Memory B cell (primary cell): ENCODE results near the gene IBA57.
"Not testable (repeated sequence)": the region's sequence is repeated elsewhere in the genome, so short reads cannot be mapped to it uniquely, and the experiment has no call there.

Source experiments
- ATAC-seq: fragments of 150-1000 bp; cut with Tn5 transposase; 2 replicates; pipeline ENCODE4 v1.10.0; 2021; ENCODE audit warnings: low read depth, mild to moderate bottlenecking, moderate library complexity
- DNase-seq, 2 donors: peaks; one replicate each; pipeline ENCODE4 v3.0.0; 2022; ENCODE audit warnings: low spot score in 2 of 2
- H3K27ac Mint-ChIP-seq: one replicate; pipeline ENCODE4 v1.8.0; 2022; ENCODE audit warnings: mild to moderate bottlenecking, moderate library complexity, mixed read lengths
- H3K27me3 Mint-ChIP-seq: one replicate; pipeline ENCODE4 v1.8.0; 2022; ENCODE audit warnings: mixed read lengths
- H3K36me3 Mint-ChIP-seq: one replicate; pipeline ENCODE4 v1.8.0; 2022; ENCODE audit warnings: mild to moderate bottlenecking, mixed read lengths
- H3K4me1 Mint-ChIP-seq: one replicate; pipeline ENCODE4 v1.8.0; 2022; ENCODE audit warnings: mixed read lengths
- H3K4me3 Mint-ChIP-seq: one replicate; pipeline ENCODE4 v1.8.0; 2022; ENCODE audit warnings: mild to moderate bottlenecking, moderate library complexity, mixed read lengths
- H3K9me3 Mint-ChIP-seq: one replicate; pipeline ENCODE4 v1.8.0; 2022; ENCODE audit warnings: mixed read lengths

IBA57 gene

DNA sequence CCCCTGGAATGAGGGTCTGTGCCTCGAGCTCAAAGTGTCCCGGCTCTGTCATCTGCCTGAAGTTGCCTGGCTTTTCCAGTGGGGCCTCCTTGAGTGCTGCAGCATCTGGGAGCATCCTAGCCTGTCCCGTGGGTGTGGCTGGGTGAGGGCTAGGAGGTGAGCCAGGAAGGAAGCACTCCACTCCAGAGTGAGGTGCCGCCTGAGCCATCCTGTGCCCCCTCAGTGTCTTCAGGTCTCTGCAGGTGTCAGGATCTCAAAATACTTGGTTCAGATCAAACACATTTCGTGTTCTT, 11.5 kb downstream of the IBA57 start:
- H3K4me1 Mint-ChIP-seq = peaks cover 5% of the 10 kb centered on the region
- no peak overlapping the region for H3K27ac Mint-ChIP-seq
- DNase-seq (no peak), ATAC-seq (no peak)
- no peak overlapping the region for H3K4me3 Mint-ChIP-seq
- H3K9me3 Mint-ChIP-seq = no peaks in the 10 kb centered on the region
- H3K36me3 Mint-ChIP-seq = peaks cover 8% of the 10 kb centered on the region
- no peaks in the 10 kb centered on the region for H3K27me3 Mint-ChIP-seq

DNA sequence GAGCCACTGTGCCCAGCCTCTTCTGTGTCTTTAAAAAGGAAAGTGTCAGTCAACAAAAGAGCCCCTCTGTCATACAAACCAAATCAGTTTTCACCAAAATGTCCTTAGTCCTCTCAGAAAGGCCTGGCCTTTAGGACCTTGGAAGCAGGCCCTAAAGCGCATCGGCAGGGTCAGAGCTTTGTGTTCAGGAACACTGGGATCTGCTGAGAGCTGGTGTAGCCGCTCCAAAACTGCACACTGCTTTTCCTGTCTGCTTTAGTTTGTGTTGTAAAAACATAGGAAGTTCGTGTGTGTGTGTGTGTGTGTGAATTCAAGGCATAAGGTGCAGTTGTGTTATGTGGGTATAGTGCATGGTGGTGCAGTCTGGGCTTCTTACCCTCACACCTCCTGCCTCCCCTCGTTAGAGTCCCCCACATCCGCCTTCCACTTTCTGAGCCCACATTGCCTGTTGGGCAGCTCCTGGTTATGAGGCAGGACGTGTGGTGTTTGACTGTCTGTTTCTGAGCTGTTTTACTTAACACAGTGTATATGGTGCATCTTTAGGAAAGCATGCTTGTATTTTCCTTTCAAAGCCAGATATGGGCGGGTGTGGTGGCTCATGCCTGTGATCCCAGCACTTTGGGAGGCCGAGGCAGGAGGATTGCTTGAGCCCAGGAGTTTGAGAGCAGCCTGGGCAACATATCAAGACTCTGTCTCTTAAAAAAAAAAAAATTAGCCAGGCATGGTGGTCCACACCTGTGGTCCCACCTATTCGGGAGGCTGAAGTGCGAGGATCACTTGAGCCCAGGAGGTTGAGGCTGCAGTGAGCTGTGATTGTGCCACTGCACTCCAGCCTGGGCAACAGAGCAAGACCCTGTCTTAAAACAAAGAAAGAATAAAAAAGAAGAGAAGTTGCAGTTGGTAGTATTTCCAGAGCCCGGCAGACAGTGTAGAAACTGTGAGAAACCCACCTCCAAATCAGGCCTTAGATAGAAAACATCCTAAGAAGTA, 12.4 kb downstream of the IBA57 start:
- Mint-ChIP-seq H3K27me3 (no peaks in the 10 kb centered on the region), H3K4me1 (no peaks in the 10 kb centered on the region), H3K9me3 (no peaks in the 10 kb centered on the region), H3K36me3 (peaks cover 5% of the 10 kb centered on the region), H3K4me3 (no peak overlapping the region), H3K27ac (no peak overlapping the region)
- ATAC-seq (no peak), DNase-seq (no peak)

DNA sequence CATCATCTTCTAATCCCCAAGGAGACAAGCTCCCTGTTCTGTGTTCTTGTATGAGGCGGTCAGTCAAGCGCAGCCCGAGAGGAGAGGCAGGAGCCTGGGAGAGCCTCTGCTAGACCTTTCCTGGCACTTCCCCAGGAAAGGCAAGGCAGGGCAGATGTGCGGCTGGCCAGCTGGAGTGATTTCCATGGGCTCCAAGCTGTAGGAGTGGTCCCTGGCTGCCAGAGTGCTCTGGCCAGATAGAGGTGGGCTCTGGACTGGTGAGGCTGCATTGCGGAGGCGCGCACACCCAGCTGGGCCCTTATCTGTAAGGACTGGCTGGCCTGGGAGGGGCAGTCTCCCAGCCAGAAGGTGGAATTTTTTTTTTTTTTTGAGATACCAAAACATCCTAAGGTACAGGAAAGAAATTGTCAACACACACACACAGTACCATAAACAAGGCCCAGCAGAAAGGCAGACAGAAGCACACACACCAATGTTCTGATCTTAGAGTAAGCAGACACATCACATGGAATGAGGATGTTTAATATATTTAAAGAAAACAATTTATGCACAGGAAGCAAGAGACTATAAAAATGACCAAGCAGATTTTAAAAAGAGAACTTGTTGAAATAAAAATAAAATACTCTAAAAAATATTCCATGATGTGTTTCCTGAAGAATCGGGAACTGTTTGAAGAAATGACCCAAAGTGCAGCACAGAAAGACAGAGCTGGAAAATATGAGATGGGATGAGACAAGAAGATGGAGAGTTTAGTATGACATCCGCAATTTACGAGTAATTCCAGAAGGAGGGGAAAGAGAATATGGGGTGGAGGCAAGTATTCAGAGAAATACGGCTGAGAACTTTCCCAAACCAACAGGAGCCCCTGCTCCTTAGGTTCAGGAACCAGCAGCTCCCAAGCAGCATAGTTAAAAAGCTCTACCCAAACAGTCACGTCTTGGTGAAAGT, 13.4 kb downstream of the IBA57 start:
- DNase-seq (no peak), ATAC-seq (no peak)
- H3K4me3 Mint-ChIP-seq = no peak overlapping the region
- no peaks in the 10 kb centered on the region for H3K4me1 Mint-ChIP-seq
- H3K36me3 Mint-ChIP-seq = peaks cover 5% of the 10 kb centered on the region
- no peaks in the 10 kb centered on the region for H3K27me3 Mint-ChIP-seq
- H3K27ac Mint-ChIP-seq = no peak overlapping the region
- no peaks in the 10 kb centered on the region for H3K9me3 Mint-ChIP-seq

DNA sequence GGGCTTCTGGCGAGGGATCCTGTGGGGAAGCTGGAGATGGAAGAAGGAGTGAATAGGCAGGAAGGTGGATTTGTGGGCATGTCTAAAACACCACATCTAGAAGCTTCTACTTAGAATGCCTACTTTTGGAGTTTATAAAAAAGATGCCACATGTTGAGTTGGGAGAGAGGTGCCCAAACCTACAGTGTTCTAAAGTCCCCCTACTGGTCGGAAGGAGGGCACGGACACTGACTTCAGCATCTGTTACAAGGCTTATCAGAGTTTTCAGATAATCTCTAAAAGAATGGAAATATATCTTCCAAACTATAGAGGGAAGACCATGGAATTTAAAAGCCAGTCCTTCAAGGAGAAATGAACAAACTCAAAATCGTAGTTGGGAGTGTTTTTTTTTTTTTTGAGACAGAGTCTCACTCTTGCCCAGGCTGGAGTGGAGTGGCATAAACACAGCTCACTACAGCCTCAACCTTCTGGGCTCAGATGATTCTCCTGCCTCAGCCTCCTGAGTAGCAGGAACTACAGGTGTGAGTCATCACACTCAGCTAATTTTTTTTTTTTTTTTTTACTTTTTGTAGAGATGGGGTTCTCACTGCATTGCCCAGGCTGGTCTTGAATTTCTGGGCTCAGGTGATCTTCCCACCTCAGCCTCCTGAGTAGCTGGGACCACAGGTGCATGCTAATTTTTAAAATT, 14.8 kb downstream of the IBA57 start:
- no peaks in the 10 kb centered on the region for H3K27me3 Mint-ChIP-seq
- H3K36me3 Mint-ChIP-seq = peaks cover 5% of the 10 kb centered on the region
- no peaks in the 10 kb centered on the region for H3K9me3 Mint-ChIP-seq
- ATAC-seq = no peak
- no peak for DNase-seq
- H3K4me1 Mint-ChIP-seq = no peaks in the 10 kb centered on the region
- H3K4me3 Mint-ChIP-seq = no peak overlapping the region
- no peak overlapping the region for H3K27ac Mint-ChIP-seq

DNA sequence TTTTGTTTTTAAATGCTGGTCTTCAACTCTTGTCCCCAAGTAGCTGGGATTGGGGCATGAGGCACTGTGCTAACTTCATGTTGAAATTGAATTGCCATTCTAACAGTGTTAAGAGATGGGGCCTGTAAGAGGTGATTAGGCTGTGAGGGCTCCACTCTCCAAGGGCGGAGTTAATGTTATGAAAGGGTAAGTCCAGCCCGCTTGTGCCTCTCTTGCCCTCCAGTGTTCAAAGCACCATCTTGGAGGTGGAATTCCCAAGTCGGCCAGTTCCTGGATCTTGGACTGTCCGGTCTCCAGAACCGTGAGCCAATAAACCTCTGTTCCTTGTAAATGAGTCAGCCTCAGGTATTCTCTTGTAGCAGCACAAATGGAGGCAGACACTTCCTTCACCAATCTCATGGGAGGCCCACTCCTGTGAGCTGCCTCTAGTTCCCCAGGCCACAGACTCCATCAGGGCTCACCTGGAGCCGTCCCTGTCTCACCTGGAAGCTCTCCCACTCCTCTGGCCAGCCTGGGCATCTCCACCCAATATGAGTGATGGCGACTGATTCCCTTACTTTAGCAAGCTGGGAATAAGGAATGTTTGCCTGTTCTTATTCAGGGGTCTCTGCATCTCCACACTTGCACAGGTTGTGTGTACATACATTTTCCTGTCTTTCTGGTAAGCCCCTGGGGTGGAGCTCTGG, 15.5 kb downstream of the IBA57 start:
- ATAC-seq (no peak), DNase-seq (no peak)
- Mint-ChIP-seq H3K4me3 (no peak overlapping the region), H3K36me3 (peaks cover 5% of the 10 kb centered on the region), H3K27me3 (no peaks in the 10 kb centered on the region), H3K4me1 (no peaks in the 10 kb centered on the region), H3K9me3 (no peaks in the 10 kb centered on the region), H3K27ac (no peak overlapping the region)

DNA sequence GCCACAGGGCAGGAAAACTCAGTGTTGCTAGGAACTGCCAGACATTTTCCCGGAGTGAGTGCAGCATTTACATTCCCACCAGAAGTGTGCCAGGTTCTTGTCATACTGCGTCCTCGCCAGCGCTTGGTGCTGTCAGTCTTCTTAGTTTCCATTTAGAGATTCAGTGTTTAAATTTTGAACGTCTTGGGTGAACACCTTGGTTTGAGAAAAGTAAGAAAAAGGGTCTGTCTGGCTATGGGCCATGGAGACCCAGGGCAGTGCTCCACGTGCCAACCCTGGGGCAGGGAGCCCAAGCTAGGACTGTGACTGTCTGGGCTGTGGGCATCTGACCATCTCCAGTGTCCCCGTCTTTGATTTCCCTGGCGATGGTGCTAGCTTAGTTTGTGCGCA, 16.0 kb downstream of the IBA57 start:
- Mint-ChIP-seq H3K4me3 (no peak overlapping the region), H3K27me3 (no peaks in the 10 kb centered on the region), H3K4me1 (no peaks in the 10 kb centered on the region), H3K36me3 (peaks cover 5% of the 10 kb centered on the region), H3K9me3 (no peaks in the 10 kb centered on the region), H3K27ac (no peak overlapping the region)
- no peak for DNase-seq
- ATAC-seq = no peak

DNA sequence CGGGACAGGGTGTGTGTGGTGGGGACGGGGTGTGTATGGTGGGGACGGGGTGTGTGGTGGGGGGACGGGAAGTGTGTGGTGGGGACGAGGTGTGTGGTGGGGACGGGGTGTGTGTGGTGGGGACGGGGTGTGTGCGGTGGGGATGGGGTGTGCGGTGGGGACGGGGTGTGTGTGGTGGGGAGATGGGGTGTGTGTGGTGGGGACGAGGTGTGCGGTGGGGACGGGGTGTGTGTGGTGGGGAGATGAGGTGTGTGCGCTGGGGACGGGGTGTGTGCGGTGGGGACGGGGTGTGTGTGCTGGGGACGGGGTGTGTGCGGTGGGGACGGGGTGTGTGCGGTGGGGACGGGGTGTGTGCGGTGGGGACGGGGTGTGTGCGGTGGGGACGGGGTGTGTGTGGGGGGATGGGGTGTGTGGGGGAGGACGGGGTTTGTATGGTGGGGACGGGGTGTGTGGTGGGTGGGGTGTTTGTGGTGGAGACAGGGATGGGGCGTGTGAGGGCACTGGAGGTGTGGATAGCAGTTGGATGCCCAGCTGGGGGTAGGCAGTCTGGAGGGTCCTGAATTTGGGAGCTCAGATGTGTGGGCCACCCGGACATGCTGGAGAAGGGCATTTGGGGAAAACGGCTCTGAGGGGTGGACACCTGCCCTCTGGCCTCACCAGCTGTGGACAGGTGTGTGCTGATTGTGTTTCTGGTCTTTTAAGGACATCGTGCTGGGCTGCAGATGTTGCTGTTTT, 16.9 kb downstream of the IBA57 start:
- no peak overlapping the region for H3K27ac Mint-ChIP-seq
- H3K27me3 Mint-ChIP-seq = no peaks in the 10 kb centered on the region
- no peak for DNase-seq
- H3K36me3 Mint-ChIP-seq = peaks cover 5% of the 10 kb centered on the region
- no peaks in the 10 kb centered on the region for H3K9me3 Mint-ChIP-seq
- no peak for ATAC-seq
- no peak overlapping the region for H3K4me3 Mint-ChIP-seq
- no peaks in the 10 kb centered on the region for H3K4me1 Mint-ChIP-seq

DNA sequence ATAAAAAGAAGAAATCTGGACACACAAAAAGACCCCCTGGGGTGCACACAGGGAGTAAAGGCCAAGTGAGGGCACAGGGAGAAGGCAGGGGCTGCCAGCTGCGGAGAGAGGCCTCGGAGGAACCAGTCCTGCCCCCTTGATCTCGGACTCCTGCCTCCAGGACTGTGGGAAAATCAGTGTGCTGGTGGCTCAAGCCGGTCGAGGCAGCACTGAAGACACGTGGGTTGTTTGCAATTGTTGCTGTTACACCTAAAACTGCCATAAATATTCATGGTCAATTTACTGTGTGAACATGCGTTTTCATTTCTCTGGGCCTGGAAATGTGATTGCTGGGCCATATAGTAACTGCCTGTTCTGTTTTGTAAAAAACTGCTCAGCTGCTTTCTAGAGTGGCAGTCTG, 18.5 kb downstream of the IBA57 start:
- Mint-ChIP-seq H3K36me3 (peaks cover 3% of the 10 kb centered on the region), H3K4me3 (no peak overlapping the region), H3K27ac (no peak overlapping the region), H3K9me3 (peaks cover 4% of the 10 kb centered on the region), H3K27me3 (no peaks in the 10 kb centered on the region), H3K4me1 (no peaks in the 10 kb centered on the region)
- DNase-seq (no peak), ATAC-seq (no peak)

DNA sequence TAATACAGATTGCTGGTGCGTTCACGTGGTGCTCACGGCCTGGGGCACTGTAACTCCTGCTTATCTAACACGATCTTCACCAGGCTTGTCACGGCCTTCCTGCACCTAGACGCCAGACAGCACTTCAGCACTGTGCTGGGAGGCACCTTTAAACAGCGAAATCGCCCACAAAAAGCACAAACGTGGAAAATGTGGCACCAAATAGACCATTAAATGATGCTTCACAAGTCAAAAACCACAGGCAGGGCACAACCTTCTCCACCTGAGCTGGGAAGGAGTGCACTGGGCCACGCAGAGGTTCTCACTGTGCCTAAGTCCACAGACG, 20.0 kb downstream of the IBA57 start:
- ATAC-seq (no peak), DNase-seq (no peak)
- Mint-ChIP-seq H3K27me3 (no peaks in the 10 kb centered on the region), H3K27ac (no peak overlapping the region), H3K9me3 (peaks cover 4% of the 10 kb centered on the region), H3K36me3 (peaks cover 3% of the 10 kb centered on the region), H3K4me1 (no peaks in the 10 kb centered on the region), H3K4me3 (no peak overlapping the region)

DNA sequence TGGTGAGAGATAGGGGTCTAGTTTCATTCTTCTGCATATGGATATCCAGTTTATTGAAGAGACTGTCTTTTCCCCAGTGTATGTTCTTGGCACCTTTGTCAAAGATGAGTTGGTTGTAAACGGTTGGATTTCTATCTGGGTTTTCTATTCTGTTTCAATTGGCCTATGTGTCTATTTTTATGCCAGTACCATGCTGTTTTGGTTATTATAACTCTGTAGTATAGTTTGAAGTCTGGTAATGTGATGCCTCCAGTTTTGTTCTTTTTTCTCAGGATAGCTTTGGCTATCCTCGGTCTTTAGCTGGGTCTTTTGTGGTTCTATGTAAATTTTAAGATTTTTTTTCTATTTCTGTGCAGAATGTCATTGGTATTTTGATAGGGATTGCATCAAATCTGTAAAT, 22.6 kb downstream of the IBA57 start:
- ATAC-seq, H3K27me3 Mint-ChIP-seq, H3K4me3 Mint-ChIP-seq, H3K27ac Mint-ChIP-seq, H3K36me3 Mint-ChIP-seq, DNase-seq, H3K4me1 Mint-ChIP-seq, H3K9me3 Mint-ChIP-seq: not testable (repeated sequence)

DNA sequence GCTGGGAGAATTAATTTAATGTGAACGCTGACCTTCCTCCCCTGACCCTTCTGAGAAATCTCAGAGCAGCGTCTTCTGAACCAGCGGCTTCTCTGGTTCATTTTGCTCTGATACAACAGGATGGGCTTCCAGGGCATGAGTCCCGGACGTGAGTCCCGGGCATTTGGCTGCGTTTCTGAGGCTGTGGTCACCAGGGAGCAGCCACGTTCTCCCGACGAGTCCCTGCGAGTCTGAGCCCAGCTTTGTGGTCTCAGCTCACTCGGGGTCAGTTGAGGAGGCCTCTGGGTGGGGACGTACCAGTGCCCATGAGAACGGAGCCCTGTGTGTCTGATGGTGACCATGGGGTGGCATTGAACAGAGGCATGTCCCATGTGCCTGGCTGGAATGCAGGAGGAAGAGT, 24.6 kb downstream of the IBA57 start:
- no peaks in the 10 kb centered on the region for H3K27me3 Mint-ChIP-seq
- peaks cover 3% of the 10 kb centered on the region for H3K36me3 Mint-ChIP-seq
- H3K27ac Mint-ChIP-seq = no peak overlapping the region
- H3K4me1 Mint-ChIP-seq = peaks cover 3% of the 10 kb centered on the region
- peaks cover 4% of the 10 kb centered on the region for H3K9me3 Mint-ChIP-seq
- H3K4me3 Mint-ChIP-seq = no peak overlapping the region
- DNase-seq = no peak
- no peak for ATAC-seq

DNA sequence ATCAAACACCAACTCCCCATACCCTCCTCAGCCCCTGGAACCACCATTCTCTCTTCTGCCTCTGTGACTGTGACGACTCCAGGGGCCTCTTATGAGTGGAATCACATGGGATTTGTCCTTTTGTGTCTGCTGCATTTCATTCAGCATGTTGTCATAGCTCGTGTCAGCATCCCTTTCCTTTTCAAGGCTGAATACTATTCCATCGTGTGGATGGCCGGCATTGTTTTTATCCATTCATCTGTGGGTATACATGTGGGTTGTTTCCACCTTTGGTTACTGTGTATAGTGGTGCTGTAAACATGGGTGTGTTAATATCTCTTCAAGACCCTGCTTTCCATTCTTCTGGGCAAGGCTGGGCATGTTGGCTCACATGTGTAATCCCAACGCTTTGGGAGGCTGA, 25.2 kb downstream of the IBA57 start:
- no peak for ATAC-seq
- Mint-ChIP-seq H3K4me3 (no peak overlapping the region), H3K9me3 (peaks cover 4% of the 10 kb centered on the region), H3K27ac (no peak overlapping the region), H3K27me3 (no peaks in the 10 kb centered on the region), H3K36me3 (peaks cover 9% of the 10 kb centered on the region), H3K4me1 (peaks cover 3% of the 10 kb centered on the region)
- no peak for DNase-seq

DNA sequence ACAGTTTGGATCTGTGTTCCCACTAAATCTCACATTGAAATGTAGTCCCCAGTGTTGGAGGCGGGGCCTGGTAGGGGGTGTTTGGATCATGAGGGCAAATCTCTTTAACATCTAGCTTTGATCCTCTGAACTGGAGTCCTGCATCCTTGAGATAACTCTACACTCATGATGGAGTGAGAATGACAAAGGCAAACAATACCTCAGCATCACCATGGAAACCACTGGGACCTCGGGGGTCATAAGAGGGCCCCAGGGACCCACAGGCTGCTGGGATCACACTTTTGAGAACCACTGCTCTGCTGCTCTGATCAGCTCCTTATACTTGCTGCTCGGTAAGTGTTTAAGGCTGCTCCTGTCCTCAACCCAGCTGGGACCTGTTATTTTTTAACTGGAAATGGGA, 28.8 kb downstream of the IBA57 start:
- Mint-ChIP-seq H3K4me1 (peaks cover 3% of the 10 kb centered on the region), H3K36me3 (peaks cover 19% of the 10 kb centered on the region), H3K27me3 (no peaks in the 10 kb centered on the region), H3K9me3 (peaks cover 6% of the 10 kb centered on the region), H3K4me3 (no peak overlapping the region), H3K27ac (no peak overlapping the region)
- ATAC-seq (no peak), DNase-seq (no peak)
